Measurements from ENCODE around the gene TP53I11.

Gene TP53I11

DNA sequence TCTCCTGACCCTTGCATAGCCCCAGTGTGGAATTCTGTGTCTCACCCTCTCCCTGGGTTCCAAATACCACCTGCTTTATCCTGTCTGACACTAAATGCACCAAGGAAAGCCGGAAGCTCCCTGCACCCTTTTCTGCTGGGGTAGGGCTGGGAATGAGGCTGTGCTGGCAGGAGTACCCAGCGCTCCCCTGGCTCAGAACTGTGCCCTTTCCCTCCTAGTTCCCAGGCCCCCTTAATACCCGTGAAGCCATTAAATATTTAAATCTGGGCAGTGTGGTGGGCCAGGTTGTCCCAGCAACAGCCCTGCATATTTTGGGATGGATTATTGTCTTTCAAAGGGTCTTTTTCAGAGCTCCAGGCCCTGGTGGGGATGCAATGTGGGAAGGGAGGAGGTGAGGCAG is 63.0 kb downstream of the TP53I11 start:
- ChIA-PET POLR2A (interaction anchor here (1.0 to 1.1 kb wide), 2 partner anchors 25 to 322 kb away, joined by 3 read pairs; partner anchors contain the start of gene CD82), CTCF (interaction anchor here (0.9 to 3.7 kb wide), 7 partner anchors 13 to 329 kb away, joined by 3 to 25 read pairs (median 4); no protein-coding TSS in a partner anchor)
- H3K4me3 ChIP-seq (ENCODE audit: low read depth, low read length) = no peak overlapping the region
- DNase-seq (ENCODE audit: low read depth, low spot score) = no peak
- TF ChIP-seq, protein P1, sequence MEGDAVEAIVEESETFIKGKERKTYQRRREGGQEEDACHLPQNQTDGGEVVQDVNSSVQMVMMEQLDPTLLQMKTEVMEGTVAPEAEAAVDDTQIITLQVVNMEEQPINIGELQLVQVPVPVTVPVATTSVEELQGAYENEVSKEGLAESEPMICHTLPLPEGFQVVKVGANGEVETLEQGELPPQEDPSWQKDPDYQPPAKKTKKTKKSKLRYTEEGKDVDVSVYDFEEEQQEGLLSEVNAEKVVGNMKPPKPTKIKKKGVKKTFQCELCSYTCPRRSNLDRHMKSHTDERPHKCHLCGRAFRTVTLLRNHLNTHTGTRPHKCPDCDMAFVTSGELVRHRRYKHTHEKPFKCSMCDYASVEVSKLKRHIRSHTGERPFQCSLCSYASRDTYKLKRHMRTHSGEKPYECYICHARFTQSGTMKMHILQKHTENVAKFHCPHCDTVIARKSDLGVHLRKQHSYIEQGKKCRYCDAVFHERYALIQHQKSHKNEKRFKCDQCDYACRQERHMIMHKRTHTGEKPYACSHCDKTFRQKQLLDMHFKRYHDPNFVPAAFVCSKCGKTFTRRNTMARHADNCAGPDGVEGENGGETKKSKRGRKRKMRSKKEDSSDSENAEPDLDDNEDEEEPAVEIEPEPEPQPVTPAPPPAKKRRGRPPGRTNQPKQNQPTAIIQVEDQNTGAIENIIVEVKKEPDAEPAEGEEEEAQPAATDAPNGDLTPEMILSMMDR (IDR thresholded peaks at IDR 0.05; ENCODE audit: insufficient read depth, low read length, missing control alignments) = no peak

DNA sequence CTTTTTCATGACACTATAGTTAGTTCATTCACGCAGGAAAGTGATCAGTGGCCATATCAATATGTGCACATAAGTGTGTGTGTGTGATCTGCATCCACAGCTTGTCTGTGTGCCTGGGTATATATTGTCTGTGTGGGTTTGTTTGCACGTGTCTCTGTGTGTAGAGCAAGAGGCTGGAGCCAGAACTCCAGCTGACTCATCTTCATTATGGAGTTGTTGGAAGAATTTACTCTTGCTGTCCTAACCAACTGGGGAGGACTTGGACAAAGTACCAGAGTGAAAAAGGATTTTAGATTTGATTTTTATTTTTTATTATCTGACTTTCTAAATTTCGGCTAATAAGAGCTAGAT is 63.9 kb downstream of the TP53I11 start:
- CTCF ChIA-PET = interaction anchor here (0.9 to 3.7 kb wide), 8 partner anchors 8 to 328 kb away, joined by 3 to 25 read pairs (median 5); no protein-coding TSS in a partner anchor
- TF ChIP-seq, protein P1 (IDR thresholded peaks at IDR 0.05; ENCODE audit: insufficient read depth, low read length, missing control alignments) = no peak
- POLR2A ChIA-PET = interaction anchor here (1.0 to 1.1 kb wide), 2 partner anchors 25 to 321 kb away, joined by 3 read pairs; partner anchors contain the start of gene CD82
- H3K4me3 ChIP-seq (ENCODE audit: low read depth, low read length) = no peak overlapping the region
- DNase-seq (ENCODE audit: low read depth, low spot score) = no peak

DNA sequence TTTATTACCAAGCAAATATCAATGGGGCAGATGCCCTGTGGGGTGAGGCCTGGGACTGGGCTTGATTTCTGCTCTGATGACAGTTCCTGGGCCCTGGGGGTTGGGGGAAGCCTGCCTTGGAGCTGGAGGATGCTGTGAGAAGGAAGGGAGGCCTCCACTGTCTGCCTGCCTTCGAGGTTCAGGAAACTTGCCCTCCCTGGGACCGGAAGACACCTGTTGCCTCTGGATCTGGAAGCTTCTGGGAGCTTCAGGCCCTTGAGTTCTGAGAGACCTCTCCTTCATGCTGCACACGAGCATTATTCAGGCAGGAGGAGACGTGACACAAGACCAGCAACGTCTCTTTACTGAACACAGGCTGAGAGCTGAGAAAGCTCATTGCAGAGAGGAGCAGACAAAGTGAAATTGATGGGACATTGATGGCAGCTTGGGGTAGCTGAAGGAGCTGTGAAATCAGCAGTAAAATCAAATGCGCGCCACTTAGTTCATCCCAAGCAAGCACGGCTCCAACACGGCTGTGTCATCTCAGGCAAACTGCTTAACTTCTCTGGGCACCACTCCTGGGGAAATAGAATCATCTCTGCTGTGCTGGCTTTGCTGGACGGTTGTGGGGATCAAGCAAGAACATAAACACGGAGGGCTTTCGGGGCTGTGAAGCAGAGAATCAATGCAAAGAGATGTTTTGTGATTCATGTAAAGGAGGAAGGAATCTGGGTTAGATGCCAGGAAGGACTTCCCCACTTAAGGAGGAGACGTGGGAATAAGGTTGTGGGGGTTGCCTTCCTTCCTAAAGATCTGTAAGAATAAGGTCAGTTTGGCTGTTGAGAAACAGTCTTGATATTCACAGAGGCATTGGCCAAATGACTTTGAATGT is 64.5 kb downstream of the TP53I11 start:
- DNase-seq (ENCODE audit: low read depth, low spot score) = no peak
- ChIA-PET CTCF (interaction anchor here (1.2 to 3.7 kb wide), 10 partner anchors 7 to 328 kb away, joined by 3 to 25 read pairs (median 4); no protein-coding TSS in a partner anchor), POLR2A (no interaction called here)
- TF ChIP-seq, protein P1 (IDR thresholded peaks at IDR 0.05; ENCODE audit: insufficient read depth, low read length, missing control alignments) = no peak
- H3K4me3 ChIP-seq (ENCODE audit: low read depth, low read length) = no peak overlapping the region

DNA sequence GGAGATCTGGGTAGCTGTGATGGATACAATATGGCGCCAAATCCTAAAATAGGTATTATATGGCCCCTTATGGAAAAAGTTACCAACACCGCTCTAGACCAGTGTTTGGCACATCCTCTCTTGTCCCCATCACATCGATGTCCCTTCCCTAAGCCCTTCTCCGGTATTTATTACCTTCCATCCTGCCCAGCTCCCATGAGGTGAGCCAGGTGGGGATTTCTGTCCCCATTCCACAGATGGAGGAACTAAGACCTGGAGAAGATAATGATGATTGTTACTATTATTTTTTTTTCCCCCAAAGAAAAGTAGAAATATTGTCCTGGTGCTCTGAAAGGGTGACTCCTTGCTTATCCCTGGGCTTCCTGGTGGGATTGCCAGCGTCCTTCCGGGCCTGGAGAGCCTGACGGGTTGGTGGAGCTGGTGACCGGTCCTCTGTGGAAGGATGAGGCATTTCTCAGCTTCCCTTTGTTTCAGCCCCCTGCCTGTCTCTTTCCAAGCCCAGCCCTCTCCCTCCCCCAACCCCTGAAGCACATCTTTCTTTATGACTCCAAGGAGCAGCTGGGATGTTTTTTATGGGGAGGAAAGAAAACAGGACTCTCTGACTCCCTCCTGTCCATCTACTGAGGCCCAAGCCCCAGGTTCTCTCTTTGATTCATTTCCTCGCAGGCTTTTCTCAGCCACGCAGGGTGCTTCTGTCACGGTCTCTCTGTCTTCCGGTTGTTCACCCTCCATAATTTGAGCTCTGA is 65.4 kb downstream of the TP53I11 start:
- no peak for DNase-seq (ENCODE audit: low read depth, low spot score)
- TF ChIP-seq, protein P1 (IDR thresholded peaks at IDR 0.05; ENCODE audit: insufficient read depth, low read length, missing control alignments) = no peak
- ChIA-PET POLR2A (no interaction called here), CTCF (interaction anchor here (0.8 to 3.7 kb wide), 10 partner anchors 8 to 327 kb away, joined by 3 to 25 read pairs (median 4); no protein-coding TSS in a partner anchor)
- H3K4me3 ChIP-seq (ENCODE audit: low read depth, low read length) = no peak overlapping the region

DNA sequence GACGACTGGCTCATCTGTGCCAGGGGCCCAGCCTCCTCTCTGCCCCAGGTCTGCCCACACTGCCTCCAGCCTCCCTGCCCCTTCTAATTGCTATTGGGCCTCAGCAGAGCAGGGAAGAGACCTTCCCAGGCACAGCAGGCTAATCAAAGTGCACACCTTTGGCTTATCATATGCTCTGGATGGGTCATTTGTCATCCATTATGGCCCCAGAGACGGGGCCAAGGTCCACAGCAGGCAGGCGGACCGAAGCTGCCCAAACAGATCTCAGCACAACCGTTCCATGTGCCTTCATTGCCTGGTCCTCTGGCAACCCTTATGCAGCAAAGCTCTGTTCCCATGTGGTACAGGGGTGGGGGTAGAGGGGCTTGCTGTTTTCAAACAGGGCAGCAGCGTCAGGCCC is 66.6 kb downstream of the TP53I11 start:
- H3K4me3 ChIP-seq (ENCODE audit: low read depth, low read length) = no peak overlapping the region
- DNase-seq (ENCODE audit: low read depth, low spot score) = no peak
- TF ChIP-seq, protein P1 (IDR thresholded peaks at IDR 0.05; ENCODE audit: insufficient read depth, low read length, missing control alignments) = no peak
- POLR2A ChIA-PET = no interaction called here
- CTCF ChIA-PET = interaction anchor here (1.8 kb wide), 1 partner anchor 9 kb away, joined by 5 read pairs; no protein-coding TSS in a partner anchor

All from AG04449 (cell line).